MM.1S (cell line): ENCODE measurements around the gene TMEM135.

ENCODE experiments used
- DNase-seq: peaks from one replicate; pipeline ENCODE4 v3.0.0-alpha.2; 2015
- H2AFZ ChIP-seq: fragments of 300-600 bp; sonication (generic); 2 replicates; pipeline ENCODE4 v1.6.0; 2016; ENCODE audit warnings: antibody characterized with exemption, low read length
- H3F3A ChIP-seq: fragments of 300-600 bp; sonication (generic); 2 replicates; pipeline ENCODE4 v1.6.1; 2016; ENCODE audit warnings: mild to moderate bottlenecking, antibody characterized with exemption, low read length, moderate library complexity, mixed read lengths; ENCODE audit not compliant: insufficient read depth
- H3K27ac ChIP-seq: fragments of 300-600 bp; sonication (generic); 2 replicates; pipeline ENCODE4 v1.5.1; 2016; ENCODE audit warnings: mild to moderate bottlenecking, low read length
- H3K27me3 ChIP-seq: fragments of 300-600 bp; sonication (generic); replicated peaks from 2 replicates; pipeline ENCODE4 v1.6.0; 2016; ENCODE audit warnings: low read length; ENCODE audit not compliant: insufficient read depth
- H3K36me3 ChIP-seq: fragments of 300-600 bp; sonication (generic); replicated peaks from 2 replicates; pipeline ENCODE4 v1.6.1; 2016; ENCODE audit warnings: mild to moderate bottlenecking, low read length, mixed read lengths; ENCODE audit not compliant: insufficient read depth
- H3K4me1 ChIP-seq: fragments of 300-600 bp; sonication (generic); 2 replicates; pipeline ENCODE4 v1.6.1; 2016; ENCODE audit warnings: low read length, mixed read lengths
- H3K4me2 ChIP-seq: fragments of 300-600 bp; sonication (generic); 2 replicates; pipeline ENCODE4 v1.6.0; 2016; ENCODE audit warnings: low read depth, low read length
- H3K4me3 ChIP-seq: fragments of 300-600 bp; sonication (generic); 2 replicates; pipeline ENCODE4 v1.5.1; 2016; ENCODE audit warnings: low read length, mixed read lengths
- H3K79me2 ChIP-seq: fragments of 300-600 bp; sonication (generic); 2 replicates; pipeline ENCODE4 v1.6.1; 2016; ENCODE audit warnings: mixed run types, low read length, mixed read lengths
- H3K9ac ChIP-seq: fragments of 300-600 bp; sonication (generic); 2 replicates; pipeline ENCODE4 v1.6.1; 2016; ENCODE audit warnings: low read length, mixed read lengths
- H3K9me2 ChIP-seq: fragments of 300-600 bp; sonication (generic); replicated peaks from 2 replicates; pipeline ENCODE4 v1.6.1; 2016; ENCODE audit warnings: mild to moderate bottlenecking, low read length, mixed read lengths; ENCODE audit not compliant: insufficient read depth
- H3K9me3 ChIP-seq: fragments of 300-600 bp; sonication (generic); replicated peaks from 2 replicates; pipeline ENCODE4 v1.6.1; 2016; ENCODE audit warnings: mild to moderate bottlenecking, low read length, mixed read lengths; ENCODE audit not compliant: insufficient read depth
- H4K20me1 ChIP-seq: fragments of 300-600 bp; sonication (generic); 2 replicates; pipeline ENCODE4 v1.6.1; 2016; ENCODE audit warnings: mild to moderate bottlenecking, low read length, moderate library complexity, mixed read lengths; ENCODE audit not compliant: insufficient read depth
- EZH2 ChIP-seq: fragments of 300-600 bp; sonication (generic); optimal IDR thresholded peaks from 2 replicates; pipeline ENCODE3; 2017; ENCODE audit warnings: low read depth, mild to moderate bottlenecking, antibody characterized with exemption, low read length, mixed read lengths
- EZH2phosphoT487 ChIP-seq: fragments of 300-600 bp; sonication (generic); IDR thresholded peaks from 2 replicates; pipeline ENCODE4 v1.6.1; 2018; ENCODE audit warnings: antibody characterized with exemption, low read length
- TF ChIP-seq, protein P1 (sequence below): fragments of 300-600 bp; sonication (generic); IDR thresholded peaks from 2 replicates; pipeline ENCODE4 v1.5.1; 2016; ENCODE audit warnings: antibody characterized with exemption, low read length, mixed read lengths

The TMEM135 gene

DNA sequence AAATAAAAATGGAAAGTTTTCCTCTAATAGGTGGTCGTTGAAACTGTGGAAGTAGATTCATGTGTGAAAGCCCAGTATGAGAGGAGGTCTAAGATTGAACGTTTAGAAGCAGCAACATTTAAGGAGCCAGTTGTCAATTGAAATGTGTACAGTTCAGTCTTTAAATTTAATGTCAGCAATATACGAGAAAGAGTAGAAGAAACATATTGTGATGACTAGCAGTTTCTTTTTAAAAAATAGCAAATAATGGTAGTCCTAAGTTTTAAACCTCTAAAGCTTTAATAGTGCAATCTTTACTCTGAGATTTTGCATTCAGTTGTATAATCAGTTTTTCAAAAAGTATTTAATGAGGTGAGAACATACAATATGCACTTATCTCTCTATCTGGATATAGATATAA lies 44.9 kb downstream of the TMEM135 start:
- no peaks in the 10 kb centered on the region for H4K20me1 ChIP-seq
- DNase-seq: no peak
- no peaks in the 10 kb centered on the region; the same call in 1 of the 2 replicates for H3F3A ChIP-seq
- H3K27me3 ChIP-seq: no peaks in the 10 kb centered on the region
- no peak for TF ChIP-seq EZH2phosphoT487
- TF ChIP-seq EZH2: no peak
- TF ChIP-seq, protein P1, sequence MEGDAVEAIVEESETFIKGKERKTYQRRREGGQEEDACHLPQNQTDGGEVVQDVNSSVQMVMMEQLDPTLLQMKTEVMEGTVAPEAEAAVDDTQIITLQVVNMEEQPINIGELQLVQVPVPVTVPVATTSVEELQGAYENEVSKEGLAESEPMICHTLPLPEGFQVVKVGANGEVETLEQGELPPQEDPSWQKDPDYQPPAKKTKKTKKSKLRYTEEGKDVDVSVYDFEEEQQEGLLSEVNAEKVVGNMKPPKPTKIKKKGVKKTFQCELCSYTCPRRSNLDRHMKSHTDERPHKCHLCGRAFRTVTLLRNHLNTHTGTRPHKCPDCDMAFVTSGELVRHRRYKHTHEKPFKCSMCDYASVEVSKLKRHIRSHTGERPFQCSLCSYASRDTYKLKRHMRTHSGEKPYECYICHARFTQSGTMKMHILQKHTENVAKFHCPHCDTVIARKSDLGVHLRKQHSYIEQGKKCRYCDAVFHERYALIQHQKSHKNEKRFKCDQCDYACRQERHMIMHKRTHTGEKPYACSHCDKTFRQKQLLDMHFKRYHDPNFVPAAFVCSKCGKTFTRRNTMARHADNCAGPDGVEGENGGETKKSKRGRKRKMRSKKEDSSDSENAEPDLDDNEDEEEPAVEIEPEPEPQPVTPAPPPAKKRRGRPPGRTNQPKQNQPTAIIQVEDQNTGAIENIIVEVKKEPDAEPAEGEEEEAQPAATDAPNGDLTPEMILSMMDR: no peak
- no peak overlapping the region for H3K27ac ChIP-seq
- no peaks in the 10 kb centered on the region for H3K9me2 ChIP-seq
- no peak overlapping the region for H3K9ac ChIP-seq
- H3K9me3 ChIP-seq: no peaks in the 10 kb centered on the region
- H3K4me2 ChIP-seq: no peak overlapping the region
- H3K4me1 ChIP-seq: 0 out of 2 replicates have a peak, but pooled peaks cover 2% of the 10 kb centered on the region
- no peak overlapping the region for H2AFZ ChIP-seq
- 0 out of 2 replicates have a peak, but pooled peaks cover 6% of the 10 kb centered on the region for H3K79me2 ChIP-seq
- H3K36me3 ChIP-seq: no peaks in the 10 kb centered on the region
- no peak overlapping the region for H3K4me3 ChIP-seq

GRCh38 chr11:87083029-87083428 lies 45.3 kb downstream of the TMEM135 start:
- TF ChIP-seq EZH2 (no peak), EZH2phosphoT487 (no peak)
- TF ChIP-seq, protein P1: no peak
- no peak overlapping the region for H3K4me2 ChIP-seq

DNA sequence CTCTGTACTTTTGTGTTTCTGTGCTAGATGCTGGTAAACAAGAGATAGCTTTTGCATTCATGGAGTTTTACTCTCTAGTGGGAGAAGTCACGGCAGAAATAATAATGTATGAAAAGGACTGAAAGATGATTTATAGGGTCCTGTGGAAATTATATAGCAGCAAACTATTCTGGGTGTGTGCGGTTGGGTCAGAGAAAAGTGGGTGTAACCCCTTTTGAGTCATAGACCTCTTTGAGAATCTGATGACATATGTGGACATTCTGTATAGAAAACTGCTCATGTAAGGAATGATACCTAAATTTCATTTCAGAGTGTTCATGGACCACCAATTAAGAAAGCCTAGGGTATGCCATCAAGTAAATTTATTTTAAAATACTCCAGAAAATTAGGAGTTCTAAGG lies 54.4 kb downstream of the TMEM135 start:
- H2AFZ ChIP-seq: no peak overlapping the region
- no peaks in the 10 kb centered on the region for H4K20me1 ChIP-seq
- no peaks in the 10 kb centered on the region for H3K79me2 ChIP-seq
- H3K9ac ChIP-seq: no peak overlapping the region
- no peak overlapping the region for H3K4me2 ChIP-seq
- no peak overlapping the region for H3K4me3 ChIP-seq
- no peaks in the 10 kb centered on the region for H3K4me1 ChIP-seq
- no peaks in the 10 kb centered on the region for H3F3A ChIP-seq
- no peaks in the 10 kb centered on the region for H3K9me2 ChIP-seq
- no peak for DNase-seq
- no peaks in the 10 kb centered on the region for H3K36me3 ChIP-seq
- TF ChIP-seq EZH2phosphoT487: no peak
- no peak overlapping the region for H3K27ac ChIP-seq
- no peaks in the 10 kb centered on the region for H3K9me3 ChIP-seq
- no peaks in the 10 kb centered on the region for H3K27me3 ChIP-seq

More at GRCh38 chr11:87083029-87083428, 45.3 kb downstream of the TMEM135 start:
- H3F3A ChIP-seq: no peaks in the 10 kb centered on the region; the same call in 1 of the 2 replicates
- no peak overlapping the region for H2AFZ ChIP-seq
- no peak for DNase-seq
- no peaks in the 10 kb centered on the region for H3K36me3 ChIP-seq
- no peaks in the 10 kb centered on the region for H3K9me3 ChIP-seq
- H4K20me1 ChIP-seq: no peaks in the 10 kb centered on the region
- no peak overlapping the region for H3K4me3 ChIP-seq
- H3K9ac ChIP-seq: no peak overlapping the region
- no peak overlapping the region for H3K27ac ChIP-seq
- H3K4me1 ChIP-seq: 0 out of 2 replicates have a peak, but pooled peaks cover 2% of the 10 kb centered on the region
- H3K27me3 ChIP-seq: no peaks in the 10 kb centered on the region
- 0 out of 2 replicates have a peak, but pooled peaks cover 6% of the 10 kb centered on the region for H3K79me2 ChIP-seq
- no peaks in the 10 kb centered on the region for H3K9me2 ChIP-seq

- Histone ChIP-seq H3K4me3 (no peak overlapping the region), H4K20me1 (no peaks in the 10 kb centered on the region), H3F3A (no peaks in the 10 kb centered on the region), H3K27ac (no peak overlapping the region), H3K79me2 (no peaks in the 10 kb centered on the region), H3K4me1 (no peaks in the 10 kb centered on the region), H3K9me2 (no peaks in the 10 kb centered on the region), H3K9me3 (no peaks in the 10 kb centered on the region), H3K27me3 (no peaks in the 10 kb centered on the region), H2AFZ (no peak overlapping the region), H3K4me2 (no peak overlapping the region), H3K9ac (no peak overlapping the region), H3K36me3 (no peaks in the 10 kb centered on the region)
- no peak for DNase-seq
- TF ChIP-seq, protein P1: no peak
- TF ChIP-seq EZH2 (no peak), EZH2phosphoT487 (no peak)
Measured at GRCh38 chr11:87092567-87092966, 54.8 kb downstream of the TMEM135 start.
